HG02840 (cell line): ENCODE results near the gene ARHGEF40.
"Not testable (repeated sequence)": the region's sequence is repeated elsewhere in the genome, so short reads cannot be mapped to it uniquely, and the experiment has no call there.

ENCODE experiments used
- ATAC-seq: cut with Tn5 transposase; IDR thresholded peaks from one replicate; pipeline ENCODE4 v1.9.1; 2021; ENCODE audit warnings: mild to moderate bottlenecking, moderate library complexity, moderate number of reproducible peaks; ENCODE audit not compliant: unreplicated experiment, low FRiP score

The ARHGEF40 gene

GRCh38 chr14:21039585-21040369 lies 30.3 kb upstream of the ARHGEF40 start:
- no peak for ATAC-seq

- no peak for ATAC-seq
Measured at GRCh38 chr14:21040370-21040925, 29.7 kb upstream of the ARHGEF40 start.

- not testable (repeated sequence) for ATAC-seq
Measured at GRCh38 chr14:21040941-21041340, 29.2 kb upstream of the ARHGEF40 start.

DNA sequence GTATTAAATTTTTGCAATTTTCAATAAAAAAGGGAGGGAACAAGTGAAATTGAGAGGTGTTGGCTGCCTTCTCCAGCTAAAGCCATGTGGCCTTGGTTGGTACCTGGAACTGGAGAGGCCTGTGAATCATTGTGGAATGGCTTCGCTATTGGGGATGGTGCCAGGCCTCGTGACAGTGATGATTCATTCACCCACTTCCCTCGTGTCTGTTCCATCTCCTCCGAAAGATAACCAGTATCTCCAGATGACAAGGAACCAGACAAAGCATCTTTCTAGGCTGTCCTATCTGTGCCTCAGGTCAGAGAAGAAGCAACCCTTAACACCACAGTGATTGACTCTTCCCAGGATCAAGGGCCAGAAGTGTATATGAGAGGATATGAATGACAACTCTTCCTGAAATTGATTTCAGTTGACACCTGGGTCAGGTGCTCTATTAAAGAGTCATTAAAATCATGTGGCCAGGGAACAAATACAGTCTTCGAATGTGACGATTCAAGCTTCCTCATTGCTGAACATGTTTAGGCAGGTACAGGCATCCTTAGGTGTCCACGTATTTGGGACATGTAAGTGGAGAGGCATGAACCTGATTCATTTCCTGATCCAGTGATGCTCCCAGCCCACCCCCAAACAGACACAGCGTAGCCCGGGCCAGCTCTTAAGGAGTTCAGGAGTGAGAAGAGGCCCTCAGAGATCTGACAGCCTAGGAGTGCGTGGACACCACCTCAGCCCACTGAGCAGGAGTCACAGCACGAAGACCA lies 28.2 kb upstream of the ARHGEF40 start, which contains the start of gene RNASE7:
TSS of gene RNASE7 (plus strand) at position 687 of the 758 bp plus-strand sequence. CDS start 631 bp downstream, outside the sequence.
- no peak for ATAC-seq

DNA sequence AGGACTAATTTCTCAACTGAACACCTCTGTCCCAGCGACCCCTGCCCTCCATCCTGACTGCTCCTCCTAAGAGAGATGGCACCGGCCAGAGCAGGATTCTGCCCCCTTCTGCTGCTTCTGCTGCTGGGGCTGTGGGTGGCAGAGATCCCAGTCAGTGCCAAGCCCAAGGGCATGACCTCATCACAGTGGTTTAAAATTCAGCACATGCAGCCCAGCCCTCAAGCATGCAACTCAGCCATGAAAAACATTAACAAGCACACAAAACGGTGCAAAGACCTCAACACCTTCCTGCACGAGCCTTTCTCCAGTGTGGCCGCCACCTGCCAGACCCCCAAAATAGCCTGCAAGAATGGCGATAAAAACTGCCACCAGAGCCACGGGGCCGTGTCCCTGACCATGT lies 27.2 kb upstream of the ARHGEF40 start:
- ATAC-seq, result no peak

- no peak for ATAC-seq
Measured at GRCh38 chr14:21043387-21043973, 26.6 kb upstream of the ARHGEF40 start.

GRCh38 chr14:21043974-21044618 lies 26.0 kb upstream of the ARHGEF40 start:
- no peak for ATAC-seq

- no peak for ATAC-seq
Measured at GRCh38 chr14:21047378-21047781, 22.7 kb upstream of the ARHGEF40 start.

DNA sequence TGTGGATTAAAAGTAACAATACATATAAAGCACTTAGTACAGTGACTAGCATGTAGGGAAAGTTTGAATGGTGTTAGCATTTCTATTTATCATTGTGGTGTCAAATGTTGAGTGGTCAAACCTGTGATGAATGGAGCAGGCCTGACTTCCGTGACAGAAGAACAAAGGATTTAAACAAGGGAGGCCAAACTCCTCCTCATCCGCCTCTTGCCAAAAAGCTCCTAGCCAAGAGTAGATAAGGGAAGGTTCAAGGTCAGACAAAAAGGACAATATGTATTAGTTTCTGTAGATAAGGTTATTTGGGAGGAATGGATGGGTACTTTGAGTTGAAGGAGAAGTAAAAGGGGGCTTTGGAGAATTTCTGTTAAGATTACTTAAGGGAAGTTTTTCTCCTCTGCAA lies 21.5 kb upstream of the ARHGEF40 start:
- ATAC-seq, result no peak

GRCh38 chr14:21049271-21049673 lies 20.8 kb upstream of the ARHGEF40 start:
- ATAC-seq, result no peak

DNA sequence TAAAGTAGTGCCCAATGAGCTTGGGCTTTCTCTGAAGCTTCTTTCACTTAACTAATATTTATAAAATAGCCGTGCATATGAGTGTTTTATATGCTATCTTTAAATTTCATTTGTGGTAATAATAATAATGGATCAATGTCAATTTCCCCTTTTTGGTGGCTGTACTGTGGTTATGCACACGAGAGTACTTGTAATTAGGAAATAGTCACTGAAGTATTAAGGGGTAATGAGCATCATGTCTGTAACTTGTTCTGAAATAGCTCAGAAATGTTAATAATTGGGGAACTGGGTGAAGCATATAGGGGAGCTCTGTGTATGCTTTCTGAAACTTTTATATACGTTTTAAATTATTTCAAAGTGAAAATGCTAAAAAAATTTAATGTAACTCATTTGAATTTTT lies 19.5 kb upstream of the ARHGEF40 start:
- no peak for ATAC-seq

DNA sequence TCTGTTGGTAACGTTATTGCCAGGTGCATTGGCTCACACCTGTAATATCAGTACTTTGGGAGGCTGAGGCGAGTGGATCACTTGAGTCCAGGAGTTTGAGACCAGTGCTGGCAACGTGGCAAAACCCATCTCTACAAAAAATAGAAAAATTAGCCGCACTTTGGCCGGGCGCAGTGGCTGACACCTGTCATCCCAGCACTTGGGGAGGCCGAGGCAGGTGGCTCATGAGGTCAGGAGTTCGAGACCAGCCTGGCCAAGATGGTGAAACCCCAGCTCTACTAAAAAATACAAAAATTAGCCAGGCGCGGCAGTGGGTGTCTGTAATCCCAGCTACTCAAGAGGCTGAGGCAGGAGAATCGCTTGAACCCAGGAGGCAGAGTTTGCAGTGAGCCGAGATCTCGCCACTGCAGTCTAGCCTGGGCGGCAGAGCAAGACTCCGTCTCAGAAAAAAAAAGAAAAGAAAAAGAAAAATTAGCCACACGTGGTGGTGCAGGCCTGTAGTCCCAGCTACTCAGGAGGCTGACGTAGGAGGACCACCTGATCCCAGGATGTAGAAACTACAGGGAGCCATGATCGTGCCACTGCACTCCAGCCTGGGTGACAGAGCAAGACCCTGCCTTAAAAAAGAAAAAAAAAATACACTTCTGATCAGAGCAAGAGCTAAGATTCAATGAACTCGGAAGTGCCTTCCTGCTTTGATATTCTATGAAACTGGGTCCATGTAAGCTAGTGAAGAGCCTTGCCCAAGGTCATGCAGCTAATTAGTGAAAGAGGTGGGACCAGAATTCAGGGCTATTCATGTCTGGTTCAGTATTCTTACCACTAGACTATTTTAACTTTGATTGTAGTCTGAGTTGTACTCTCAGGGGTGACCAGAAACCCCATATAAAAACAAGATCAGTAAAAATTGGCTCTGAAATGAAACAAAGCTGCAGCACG lies 16.7 kb upstream of the ARHGEF40 start:
- no peak for ATAC-seq

DNA sequence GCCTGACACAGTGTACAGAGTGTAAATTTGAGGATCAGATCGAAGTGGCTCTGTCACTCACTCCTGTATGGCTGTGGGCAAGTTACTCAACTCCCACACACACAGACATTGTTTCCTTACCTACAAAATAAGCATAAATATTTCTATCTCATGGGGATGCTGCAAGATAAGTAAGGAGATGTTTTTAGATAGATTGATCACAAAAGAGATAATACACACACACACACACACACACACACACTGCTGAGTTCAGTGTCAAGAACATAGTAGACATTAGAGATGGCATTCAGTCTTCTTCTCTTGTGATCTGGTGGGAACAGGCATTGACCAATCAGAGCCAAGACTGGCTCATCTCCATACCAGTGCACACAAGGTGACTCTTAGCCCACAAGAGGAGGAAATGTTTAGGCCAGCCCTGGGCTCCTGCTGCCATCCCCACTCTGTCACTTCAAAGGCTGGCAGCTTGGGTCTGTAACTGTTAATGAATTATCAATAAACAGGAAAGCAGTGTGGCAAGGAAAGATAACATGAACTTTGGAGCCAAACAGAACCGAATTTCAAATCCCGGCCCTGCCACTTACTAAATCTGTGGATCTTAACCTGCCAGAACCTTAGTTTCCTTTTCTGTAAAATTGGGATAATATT lies 15.9 kb upstream of the ARHGEF40 start:
- no peak for ATAC-seq

DNA sequence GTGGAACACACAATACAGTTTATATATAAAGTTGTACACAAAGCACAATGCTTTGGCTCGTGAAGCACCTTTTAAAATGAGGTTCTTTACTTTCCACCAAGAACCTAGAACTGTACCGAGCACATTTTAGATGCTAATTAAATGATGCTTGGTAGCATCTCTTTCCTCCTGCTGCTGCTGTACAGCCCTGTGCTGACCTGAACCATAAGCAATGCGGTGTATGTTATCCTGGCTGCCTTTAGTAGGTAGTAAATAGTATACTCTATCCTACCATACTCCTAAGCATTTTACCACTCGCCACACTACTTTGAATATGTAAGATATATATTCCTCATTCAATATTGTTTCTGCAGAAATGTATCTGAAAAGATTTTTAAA lies 15.3 kb upstream of the ARHGEF40 start:
- ATAC-seq, result no peak

DNA sequence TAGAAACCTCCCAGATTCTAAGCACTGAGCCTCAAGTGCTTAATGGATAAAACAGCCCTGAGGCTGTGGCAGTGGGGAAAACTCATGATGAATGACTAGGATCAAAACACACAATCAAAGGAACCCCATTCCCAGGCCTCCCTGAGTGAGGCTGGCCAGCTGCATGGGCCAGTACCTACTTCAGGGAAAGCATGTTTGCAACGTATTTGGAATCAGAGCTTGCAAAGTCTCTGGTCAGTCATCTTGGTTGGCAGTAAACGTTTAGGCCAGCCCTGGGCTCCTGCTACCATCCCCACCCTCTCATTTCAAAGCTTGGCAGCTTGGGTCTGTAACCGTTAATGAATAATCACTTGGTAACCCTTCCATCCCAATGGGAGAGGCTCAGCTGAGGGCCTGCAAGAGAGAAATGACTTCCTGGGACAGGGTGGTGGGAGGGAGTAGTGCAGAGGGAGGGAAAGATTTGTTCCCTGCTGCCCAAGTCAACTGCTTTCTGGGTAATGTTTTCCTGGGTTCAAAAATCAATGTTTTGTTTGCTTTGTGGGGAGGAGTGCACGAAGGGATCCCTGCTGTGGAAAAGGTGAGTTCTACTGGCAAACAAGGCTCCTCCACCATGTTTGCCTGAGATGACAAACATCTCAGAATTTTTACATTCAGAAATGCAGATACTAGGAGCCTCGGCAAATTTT lies 14.5 kb upstream of the ARHGEF40 start:
- ATAC-seq, result no peak

GRCh38 chr14:21056520-21057163 lies 13.5 kb upstream of the ARHGEF40 start:
- ATAC-seq, result no peak

- no peak for ATAC-seq
Measured at GRCh38 chr14:21057803-21058675, 12.1 kb upstream of the ARHGEF40 start, which contains the start of gene RNASE8. Gene RNASE8, plus strand, starts transcription at chr14:21057822. Its CDS starts 71 bp downstream, at chr14:21057893.
